ENCODE measurements around the gene EAPP. TPM values are rescaled to one million over a fixed set of nuclear protein-coding genes. Genes with fewer than 3 reads are reported as not detected.
A peak's percentile ranks its signal among the peaks of the same experiment; 100 is the strongest.

The EAPP gene, protein sequence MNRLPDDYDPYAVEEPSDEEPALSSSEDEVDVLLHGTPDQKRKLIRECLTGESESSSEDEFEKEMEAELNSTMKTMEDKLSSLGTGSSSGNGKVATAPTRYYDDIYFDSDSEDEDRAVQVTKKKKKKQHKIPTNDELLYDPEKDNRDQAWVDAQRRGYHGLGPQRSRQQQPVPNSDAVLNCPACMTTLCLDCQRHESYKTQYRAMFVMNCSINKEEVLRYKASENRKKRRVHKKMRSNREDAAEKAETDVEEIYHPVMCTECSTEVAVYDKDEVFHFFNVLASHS
- 23.2 and 27.2 TPM in 2 replicates for total RNA-seq (2021)
- Bru-seq, nascent RNA, result percentile 65 among the genes with signal in this experiment
- BruChase-seq, experiment 1, labeled RNA remaining after a 2-hour chase, result percentile 59 among the genes with signal in this experiment
- percentile 71 among the genes with signal in this experiment for BruChase-seq, experiment 2, labeled RNA remaining after a 6-hour chase
- long read RNA-seq, transcript EAPP-201 (6 exons, 1,321 nt), result major isoform, 63 of 69 reads
- long read RNA-seq, partial matches to known transcripts, result 3 of 69 reads
- long read RNA-seq, other reads (novel, unspliced or antisense), result 3 of 69 reads

DNA sequence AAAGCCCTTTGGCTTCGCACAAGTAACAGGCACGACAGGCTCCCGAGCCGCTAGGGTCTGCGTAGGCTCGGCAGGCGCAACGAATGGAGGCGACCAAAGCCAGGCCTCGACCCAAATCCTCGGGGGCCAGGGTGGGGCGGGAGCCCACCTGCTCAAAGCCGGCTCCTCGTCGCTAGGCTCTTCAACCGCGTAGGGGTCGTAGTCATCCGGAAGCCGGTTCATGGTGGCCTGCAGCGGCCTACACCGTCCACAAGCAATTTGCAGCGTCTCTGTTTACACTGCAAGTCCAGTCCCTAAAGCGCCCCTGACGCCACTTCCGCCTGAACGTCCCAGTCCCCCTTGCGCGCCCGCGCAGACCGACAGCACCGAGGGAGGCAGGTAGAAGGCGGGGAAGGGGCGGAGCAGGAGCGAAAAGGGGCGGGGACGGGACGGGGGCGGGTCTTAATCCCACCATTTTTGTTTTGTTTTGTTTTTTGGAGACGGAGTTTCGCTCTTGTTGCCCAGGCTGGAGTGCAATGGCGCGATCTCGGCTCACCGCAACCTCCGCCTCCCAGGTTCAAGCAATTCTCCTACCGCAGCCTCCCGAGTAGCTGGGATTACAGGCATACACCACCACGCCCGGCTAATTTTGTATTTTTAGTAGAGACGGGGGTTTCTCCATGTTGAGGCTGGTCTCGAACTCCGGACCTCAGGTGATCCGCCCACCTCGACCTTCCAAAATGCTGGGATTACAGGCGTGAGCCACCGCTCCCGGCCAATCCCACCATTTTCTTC, at the start of gene EAPP:
EAPP (minus strand) TSS at position 295 of the 774 bp plus-strand sequence; CDS start at position 222, 73 bp downstream.
- no peaks in the 10 kb centered on the region for H3K9me2 ChIP-seq (ENCODE audit: insufficient read depth)
- POLR2A ChIA-PET (ENCODE audit: unreplicated experiment), result interaction anchor here (0.6 kb wide), 1 partner anchor 336 kb away, joined by 5 read pairs; the partner anchor contains the start of gene BAZ1A
- no peaks in the 10 kb centered on the region for H3K9me3 ChIP-seq (ENCODE audit: insufficient read depth, low read depth)
- H2AFZ ChIP-seq, result peak within 1 kb of the TSS; percentile 90
- no peaks in the 10 kb centered on the region for H3F3A ChIP-seq (ENCODE audit: insufficient read depth, low read depth)
- TF ChIP-seq, protein P1, sequence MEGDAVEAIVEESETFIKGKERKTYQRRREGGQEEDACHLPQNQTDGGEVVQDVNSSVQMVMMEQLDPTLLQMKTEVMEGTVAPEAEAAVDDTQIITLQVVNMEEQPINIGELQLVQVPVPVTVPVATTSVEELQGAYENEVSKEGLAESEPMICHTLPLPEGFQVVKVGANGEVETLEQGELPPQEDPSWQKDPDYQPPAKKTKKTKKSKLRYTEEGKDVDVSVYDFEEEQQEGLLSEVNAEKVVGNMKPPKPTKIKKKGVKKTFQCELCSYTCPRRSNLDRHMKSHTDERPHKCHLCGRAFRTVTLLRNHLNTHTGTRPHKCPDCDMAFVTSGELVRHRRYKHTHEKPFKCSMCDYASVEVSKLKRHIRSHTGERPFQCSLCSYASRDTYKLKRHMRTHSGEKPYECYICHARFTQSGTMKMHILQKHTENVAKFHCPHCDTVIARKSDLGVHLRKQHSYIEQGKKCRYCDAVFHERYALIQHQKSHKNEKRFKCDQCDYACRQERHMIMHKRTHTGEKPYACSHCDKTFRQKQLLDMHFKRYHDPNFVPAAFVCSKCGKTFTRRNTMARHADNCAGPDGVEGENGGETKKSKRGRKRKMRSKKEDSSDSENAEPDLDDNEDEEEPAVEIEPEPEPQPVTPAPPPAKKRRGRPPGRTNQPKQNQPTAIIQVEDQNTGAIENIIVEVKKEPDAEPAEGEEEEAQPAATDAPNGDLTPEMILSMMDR (conservative IDR thresholded peaks at IDR 0.05), result no peak
- no peak for TF ChIP-seq EZH2 (IDR thresholded peaks at IDR 0.05; ENCODE audit: low read depth)
- intact Hi-C loops (cut with micrococcal nuclease; ENCODE audit: unreplicated experiment), result no loop called here
- H3K4me3 ChIP-seq, result peak within 1 kb of the TSS; percentile 84
- H3K79me2 ChIP-seq (ENCODE audit: low read depth), result peaks cover 23% of the 10 kb centered on the region
- CTCF ChIA-PET, result no interaction called here
- no peaks in the 10 kb centered on the region for H3K36me3 ChIP-seq (ENCODE audit: low read depth)
- H3K27me3 ChIP-seq (ENCODE audit: insufficient read depth, low read depth), result no peaks in the 10 kb centered on the region
- peak within 1 kb of the TSS; percentile 96 for H3K4me2 ChIP-seq
- H3K27ac ChIP-seq, result peak within 1 kb of the TSS; percentile 75
- BruUV-seq (replicated peaks), result no TSS peak
- peak; percentile 86 to 90 for DNase-seq
- no peaks in the 10 kb centered on the region for H4K20me1 ChIP-seq (ENCODE audit: insufficient read depth)
- H3K4me1 ChIP-seq (replicated peaks; ENCODE audit: insufficient read depth), result no peaks in the 10 kb centered on the region

DNA sequence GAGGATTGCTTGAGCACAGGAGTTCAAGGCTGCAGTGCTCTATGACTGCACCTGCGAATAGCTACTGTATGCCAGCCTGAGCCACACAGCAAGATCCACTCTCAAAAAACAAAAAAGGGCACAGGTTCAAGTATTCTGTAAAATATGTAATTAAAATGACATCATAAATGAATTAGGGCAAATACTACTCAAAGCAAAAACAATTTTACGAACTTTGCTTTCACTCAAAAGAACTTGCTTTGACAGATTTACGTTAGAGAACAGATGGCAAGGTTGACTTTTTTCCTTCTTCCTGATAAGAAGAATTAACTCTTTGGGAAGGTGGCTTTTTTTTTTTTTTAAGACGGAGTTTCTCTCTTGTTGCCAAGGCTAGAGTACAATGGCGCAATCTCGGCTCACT, 44.0 kb upstream of the EAPP start:
- no peak overlapping the region for H3K4me3 ChIP-seq
- no TSS peak for BruUV-seq (replicated peaks)
- POLR2A ChIA-PET (ENCODE audit: unreplicated experiment), result no interaction called here
- H3K4me1 ChIP-seq (replicated peaks; ENCODE audit: insufficient read depth), result no peaks in the 10 kb centered on the region
- DNase-seq, result no peak
- H3K9me3 ChIP-seq (ENCODE audit: insufficient read depth, low read depth), result no peaks in the 10 kb centered on the region
- H3F3A ChIP-seq (ENCODE audit: insufficient read depth, low read depth), result no peaks in the 10 kb centered on the region
- H3K79me2 ChIP-seq (ENCODE audit: low read depth), result no peaks in the 10 kb centered on the region
- no peak overlapping the region for H3K27ac ChIP-seq
- H2AFZ ChIP-seq, result no peak overlapping the region
- CTCF ChIA-PET, result no interaction called here
- TF ChIP-seq, protein P1 (conservative IDR thresholded peaks at IDR 0.05), result no peak
- TF ChIP-seq EZH2 (IDR thresholded peaks at IDR 0.05; ENCODE audit: low read depth), result no peak
- H4K20me1 ChIP-seq (ENCODE audit: insufficient read depth), result no peaks in the 10 kb centered on the region
- intact Hi-C loops (cut with micrococcal nuclease; ENCODE audit: unreplicated experiment), result no loop called here
- H3K36me3 ChIP-seq (ENCODE audit: low read depth), result no peaks in the 10 kb centered on the region
- H3K9me2 ChIP-seq (ENCODE audit: insufficient read depth), result no peaks in the 10 kb centered on the region
- H3K27me3 ChIP-seq (ENCODE audit: insufficient read depth, low read depth), result no peaks in the 10 kb centered on the region
- no peak overlapping the region for H3K4me2 ChIP-seq

DNA sequence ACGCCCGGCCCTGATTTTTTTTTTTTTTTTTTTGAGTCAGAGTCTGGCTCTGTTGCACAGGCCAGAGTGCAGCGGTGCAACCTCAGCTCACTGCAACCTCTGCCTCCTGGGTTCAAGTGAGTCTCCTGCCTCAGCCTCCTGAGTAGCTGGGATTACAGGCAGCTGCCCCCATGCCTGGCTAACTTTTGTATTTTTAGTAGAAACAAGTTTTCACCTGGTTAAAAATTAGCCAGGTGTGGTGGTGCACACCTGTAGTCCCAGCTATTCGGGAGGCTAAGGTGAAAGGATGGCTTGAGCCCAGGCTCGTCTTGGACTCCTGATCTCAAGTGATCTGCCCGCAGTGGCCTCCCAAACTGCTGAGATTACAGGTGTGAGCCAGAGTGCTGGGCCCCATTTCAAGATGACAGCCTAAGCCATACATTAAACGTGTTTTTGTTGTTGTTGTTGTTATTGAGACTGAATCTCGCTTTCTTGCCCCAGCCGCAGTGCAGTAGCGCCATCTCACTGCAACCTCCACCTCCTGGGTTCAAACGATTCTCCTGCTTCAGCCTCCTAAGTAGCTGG, 42.7 kb upstream of the EAPP start:
- Histone ChIP-seq H4K20me1 (ENCODE audit: insufficient read depth) (no peaks in the 10 kb centered on the region), H3K79me2 (ENCODE audit: low read depth) (no peaks in the 10 kb centered on the region), H3K9me3 (ENCODE audit: insufficient read depth, low read depth) (no peaks in the 10 kb centered on the region), H3K27me3 (ENCODE audit: insufficient read depth, low read depth) (no peaks in the 10 kb centered on the region), H3K4me2 (no peak overlapping the region), H3F3A (ENCODE audit: insufficient read depth, low read depth) (no peaks in the 10 kb centered on the region), H3K9me2 (ENCODE audit: insufficient read depth) (no peaks in the 10 kb centered on the region), H3K36me3 (ENCODE audit: low read depth) (no peaks in the 10 kb centered on the region), H3K4me1 (replicated peaks; ENCODE audit: insufficient read depth) (no peaks in the 10 kb centered on the region), H3K4me3 (no peak overlapping the region), H2AFZ (no peak overlapping the region), H3K27ac (no peak overlapping the region)
- ChIA-PET POLR2A (ENCODE audit: unreplicated experiment) (no interaction called here), CTCF (no interaction called here)
- no peak for TF ChIP-seq EZH2 (IDR thresholded peaks at IDR 0.05; ENCODE audit: low read depth)
- TF ChIP-seq, protein P1 (conservative IDR thresholded peaks at IDR 0.05), result no peak
- no TSS peak for BruUV-seq (replicated peaks)
- no peak for DNase-seq
- intact Hi-C loops (cut with micrococcal nuclease; ENCODE audit: unreplicated experiment), result no loop called here

All from PC-9 (cell line).